Muscle of leg (tissue), 11 donors: ENCODE measurements around the gene CNNM4. TPM values are rescaled to one million over a fixed set of nuclear protein-coding genes. Genes with fewer than 3 reads are reported as not detected.

Source experiments
- DNase-seq: peaks from one replicate; pipeline ENCODE4 v3.0.0; 2013
- H3K27ac ChIP-seq: one replicate; pipeline ENCODE4 v1.5.1; 2013; ENCODE audit warnings: mild to moderate bottlenecking, low read length, control low read depth
- H3K27me3 ChIP-seq: one replicate; pipeline ENCODE4 v1.6.1; 2013; ENCODE audit warnings: low read length; ENCODE audit not compliant: control insufficient read depth, insufficient read depth
- H3K36me3 ChIP-seq: one replicate; pipeline ENCODE4 v1.6.1; 2013; ENCODE audit warnings: low read length; ENCODE audit not compliant: control insufficient read depth, insufficient read depth
- H3K4me1 ChIP-seq: one replicate; pipeline ENCODE4 v1.6.1; 2013; ENCODE audit warnings: low read length; ENCODE audit not compliant: control insufficient read depth, insufficient read depth
- H3K4me3 ChIP-seq: one replicate; pipeline ENCODE4 v1.5.1; 2013; ENCODE audit warnings: low read length, control low read depth
- H3K9me3 ChIP-seq: replicated peaks from 2 replicates; pipeline ENCODE4 v1.6.1; 2013; ENCODE audit warnings: low read depth, low read length; ENCODE audit not compliant: control insufficient read depth
- WGBS: methylation state at CpG from one replicate; pipeline ENCODE4 v1.1.5; 2013; ENCODE audit warnings: missing lambda C conversion rate; ENCODE audit not compliant: insufficient coverage; 5-methylcytosine and 5-hydroxymethylcytosine counted together
- polyA plus RNA-seq, 8 donors: library from polyadenylated mRNA; unstranded; fragments of 120-200 nt; gene quantifications; one replicate each; pipeline versions ENCODE4 v1.2.1 to v1.2.3, GENCODE V29; 2013; ENCODE audit warnings: inconsistent platforms in 1 of 8, low replicate concordance in 1 of 8; ENCODE audit not compliant: insufficient read length in 8 of 8, insufficient read depth in 1 of 8
- total RNA-seq: library from RNA; stranded (reverse); fragments of 120-200 nt; gene quantifications from one replicate; pipeline ENCODE4 v1.2.4, GENCODE V29; 2013

The CNNM4 gene
- total and polyA plus RNA-seq, 9 donors = 14.9 to 30.0 (median 24.2) TPM

DNA sequence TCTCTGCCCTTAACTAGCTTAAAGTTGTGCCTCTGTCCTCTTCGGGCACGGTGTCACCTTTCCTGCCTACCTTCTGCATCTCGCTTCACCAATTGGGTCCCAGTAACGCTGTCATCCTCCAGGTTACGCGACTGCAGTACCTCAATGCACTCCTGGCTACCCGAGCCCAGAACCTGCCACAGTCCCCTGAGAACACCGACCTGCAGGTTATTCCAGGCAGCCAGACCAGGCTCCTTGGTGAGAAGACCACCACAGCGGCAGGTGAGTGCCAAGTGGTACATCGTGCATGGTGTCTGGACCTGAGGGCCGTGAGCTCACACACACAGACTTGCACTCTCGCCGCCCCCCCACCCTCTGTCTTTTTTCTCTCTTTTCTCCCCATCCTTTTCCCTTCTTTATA is 68.2 kb downstream of the CNNM4 start:
- no peak for DNase-seq
- no peaks in the 10 kb centered on the region for H3K27me3 ChIP-seq
- no peaks in the 10 kb centered on the region for H3K9me3 ChIP-seq
- no peak overlapping the region for H3K4me3 ChIP-seq
- H3K36me3 ChIP-seq = peaks cover 80% of the 10 kb centered on the region
- H3K4me1 ChIP-seq = peaks cover 20% of the 10 kb centered on the region
- WGBS = 95% methylated on average over 9 of the region's 13 CpGs
- no peak overlapping the region for H3K27ac ChIP-seq

DNA sequence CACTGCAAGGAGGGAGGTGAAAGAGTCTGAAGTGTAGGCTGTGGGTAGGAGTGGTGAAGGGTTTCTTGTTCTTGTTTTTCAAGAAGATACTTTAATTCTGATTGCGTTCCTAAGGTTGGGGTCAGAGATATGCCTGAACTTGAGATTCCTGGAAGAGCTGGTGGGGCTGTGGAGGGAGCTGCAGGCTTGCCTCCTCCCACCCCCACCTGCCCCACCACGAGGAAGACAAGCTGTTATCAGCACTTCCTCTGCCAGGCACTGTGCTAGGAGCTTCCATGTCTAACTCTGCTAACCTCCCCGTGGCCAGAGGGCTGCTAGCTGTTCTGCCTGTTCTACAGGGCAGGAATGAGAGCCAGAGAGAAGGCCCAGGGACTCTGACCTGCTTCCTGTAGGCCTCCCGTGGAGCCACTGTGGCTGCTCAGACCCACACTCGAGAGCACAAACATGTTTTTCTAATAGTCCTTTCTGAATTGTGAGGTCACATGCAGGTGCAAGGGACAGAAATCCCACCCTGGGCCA is 69.4 kb downstream of the CNNM4 start:
- Histone ChIP-seq H3K4me3 (no peak overlapping the region), H3K27me3 (no peaks in the 10 kb centered on the region), H3K27ac (no peak overlapping the region), H3K4me1 (peaks cover 20% of the 10 kb centered on the region), H3K9me3 (no peaks in the 10 kb centered on the region), H3K36me3 (peaks cover 72% of the 10 kb centered on the region)
- 67% methylated on average over 1 of the region's 5 CpGs for WGBS
- DNase-seq = no peak

DNA sequence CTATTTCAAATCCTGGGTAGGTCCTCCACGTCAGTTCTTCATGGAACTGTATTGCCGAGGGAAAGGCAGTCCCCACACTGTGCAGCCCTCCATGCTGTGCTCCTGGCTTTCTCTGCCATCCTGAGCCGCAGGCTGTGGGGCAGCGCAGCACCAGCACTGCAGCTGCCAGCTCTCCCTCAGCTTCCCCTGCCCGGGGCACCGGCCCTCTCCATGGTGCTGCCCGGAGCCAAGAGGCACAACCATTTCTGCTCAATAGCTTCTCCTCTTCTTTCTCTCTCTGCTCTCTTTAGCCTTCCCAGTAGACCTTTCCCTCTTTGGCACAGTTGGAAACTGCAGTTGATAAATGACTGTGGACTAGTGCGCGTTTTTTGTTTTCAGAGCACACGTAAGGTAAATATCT is 71.0 kb downstream of the CNNM4 start:
- DNase-seq = no peak
- H3K4me1 ChIP-seq = peaks cover 20% of the 10 kb centered on the region
- H3K27me3 ChIP-seq = no peaks in the 10 kb centered on the region
- no peak overlapping the region for H3K4me3 ChIP-seq
- H3K27ac ChIP-seq = no peak overlapping the region
- peaks cover 59% of the 10 kb centered on the region for H3K36me3 ChIP-seq
- H3K9me3 ChIP-seq = no peaks in the 10 kb centered on the region
- WGBS = 76% methylated on average over 8 of the region's 10 CpGs

DNA sequence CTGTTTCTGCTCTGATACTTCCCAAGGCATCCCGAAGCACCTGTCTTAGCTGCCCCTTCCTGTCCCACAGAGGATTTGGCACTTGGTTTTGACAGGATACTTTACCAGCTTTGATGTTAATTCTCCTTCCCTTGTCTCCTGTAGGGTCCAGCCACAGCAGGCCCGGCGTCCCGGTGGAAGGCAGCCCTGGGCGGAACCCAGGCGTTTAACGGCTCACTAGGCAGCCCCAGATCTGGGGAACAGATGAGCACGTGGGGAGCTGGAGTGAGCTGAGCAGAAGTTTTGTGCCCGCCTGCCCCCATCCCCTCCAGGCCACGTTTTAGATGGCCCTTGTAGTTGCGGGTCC is 71.7 kb downstream of the CNNM4 start:
- H3K4me1 ChIP-seq = peaks cover 20% of the 10 kb centered on the region
- H3K27ac ChIP-seq = peak overlapping the region; percentile 29
- WGBS = 67% methylated on average over 6 of the region's 11 CpGs
- no peak overlapping the region for H3K4me3 ChIP-seq
- H3K9me3 ChIP-seq = no peaks in the 10 kb centered on the region
- peaks cover 58% of the 10 kb centered on the region for H3K36me3 ChIP-seq
- H3K27me3 ChIP-seq = no peaks in the 10 kb centered on the region
- no peak for DNase-seq

DNA sequence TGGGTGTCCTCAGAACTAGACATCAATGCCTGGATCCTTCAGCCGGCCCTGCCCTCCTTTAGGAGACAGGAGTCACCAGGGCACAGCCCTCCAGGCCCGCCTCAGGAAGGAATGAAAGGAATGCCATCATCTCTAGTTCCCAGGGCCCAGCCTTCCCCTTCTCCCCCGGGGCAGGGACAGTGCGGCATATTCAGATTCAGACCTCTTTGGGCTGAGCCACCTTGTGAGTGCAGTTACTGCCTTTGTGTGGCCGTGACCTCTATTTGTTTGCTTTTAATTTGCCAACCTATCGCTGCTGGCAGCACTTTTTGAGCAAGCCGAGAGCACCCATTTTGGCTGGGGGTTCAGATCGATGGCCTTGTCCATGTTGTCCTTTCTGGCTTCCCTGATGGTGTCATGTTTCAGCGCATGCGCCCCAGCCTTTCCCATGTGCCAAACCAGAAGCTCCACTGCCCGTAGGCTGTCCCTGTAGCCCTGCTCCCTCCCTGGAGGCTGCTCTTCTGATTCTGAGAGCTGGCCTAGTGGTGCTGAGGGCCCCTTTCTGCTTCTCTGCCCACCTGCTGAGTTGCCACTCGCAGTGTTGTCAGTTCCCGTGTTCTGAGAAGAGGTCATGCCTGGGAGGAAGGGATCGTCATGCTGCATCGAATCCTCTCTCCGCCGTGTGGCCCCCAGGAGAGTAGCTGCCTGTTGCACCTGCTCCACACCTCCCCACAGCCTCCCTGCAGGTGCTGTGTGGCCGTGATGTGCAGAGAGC is 72.2 kb downstream of the CNNM4 start:
- Histone ChIP-seq H3K9me3 (no peaks in the 10 kb centered on the region), H3K27ac (peak overlapping the region; percentile 29), H3K4me3 (no peak overlapping the region), H3K27me3 (no peaks in the 10 kb centered on the region), H3K4me1 (peaks cover 20% of the 10 kb centered on the region), H3K36me3 (peaks cover 57% of the 10 kb centered on the region)
- peak; percentile 76 for DNase-seq
- 43% methylated on average over 10 of the region's 18 CpGs for WGBS

DNA sequence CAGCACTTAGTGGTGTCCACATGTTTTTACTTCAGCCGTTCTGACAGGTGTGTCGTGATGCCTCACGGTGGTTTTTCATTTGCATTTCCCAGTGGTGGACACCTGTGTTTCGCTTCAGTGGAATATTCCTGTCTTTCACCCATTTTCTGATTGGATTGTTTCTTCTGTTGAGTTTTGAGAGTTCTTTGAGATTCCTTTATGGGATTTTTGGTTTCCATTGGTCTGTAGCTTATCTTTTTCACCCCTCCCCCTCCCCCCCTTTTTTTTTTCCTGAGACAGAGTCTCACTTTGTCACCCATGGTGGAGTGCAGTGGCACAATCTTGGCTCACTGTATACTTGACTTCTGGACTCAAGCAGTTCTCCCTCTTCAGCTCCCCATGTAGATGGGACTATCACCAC is 75.1 kb downstream of the CNNM4 start:
- no peaks in the 10 kb centered on the region for H3K27me3 ChIP-seq
- 60% methylated on average over 1 of the region's 4 CpGs for WGBS
- no peaks in the 10 kb centered on the region for H3K9me3 ChIP-seq
- H3K4me1 ChIP-seq = peaks cover 33% of the 10 kb centered on the region
- H3K36me3 ChIP-seq = peaks cover 41% of the 10 kb centered on the region
- no peak for DNase-seq
- H3K27ac ChIP-seq = no peak overlapping the region
- no peak overlapping the region for H3K4me3 ChIP-seq

DNA sequence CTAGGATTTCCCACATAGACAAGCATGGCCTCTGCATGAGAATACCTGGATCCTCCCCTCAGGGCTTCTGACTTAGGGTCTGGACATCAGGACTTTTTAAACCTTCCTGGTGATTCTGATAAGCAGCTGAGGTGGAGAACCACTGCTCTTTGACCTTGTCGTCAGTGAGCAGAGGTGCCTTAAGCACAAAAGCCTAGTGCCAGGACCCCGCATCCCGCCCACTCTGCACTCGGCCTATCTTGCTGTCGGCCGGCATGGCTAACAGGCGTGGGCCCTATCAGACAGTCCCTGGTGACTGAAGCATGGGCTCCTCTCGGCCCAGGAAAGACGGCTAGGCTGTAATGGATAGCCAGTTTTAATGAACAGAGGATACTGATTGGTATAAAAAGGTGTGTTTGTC is 76.9 kb downstream of the CNNM4 start:
- peaks cover 27% of the 10 kb centered on the region for H3K4me1 ChIP-seq
- H3K4me3 ChIP-seq = no peak overlapping the region
- no peak overlapping the region for H3K27ac ChIP-seq
- WGBS = 79% methylated on average over 9 of the region's 9 CpGs
- DNase-seq = no peak
- H3K9me3 ChIP-seq = no peaks in the 10 kb centered on the region
- peaks cover 25% of the 10 kb centered on the region for H3K36me3 ChIP-seq
- H3K27me3 ChIP-seq = no peaks in the 10 kb centered on the region

DNA sequence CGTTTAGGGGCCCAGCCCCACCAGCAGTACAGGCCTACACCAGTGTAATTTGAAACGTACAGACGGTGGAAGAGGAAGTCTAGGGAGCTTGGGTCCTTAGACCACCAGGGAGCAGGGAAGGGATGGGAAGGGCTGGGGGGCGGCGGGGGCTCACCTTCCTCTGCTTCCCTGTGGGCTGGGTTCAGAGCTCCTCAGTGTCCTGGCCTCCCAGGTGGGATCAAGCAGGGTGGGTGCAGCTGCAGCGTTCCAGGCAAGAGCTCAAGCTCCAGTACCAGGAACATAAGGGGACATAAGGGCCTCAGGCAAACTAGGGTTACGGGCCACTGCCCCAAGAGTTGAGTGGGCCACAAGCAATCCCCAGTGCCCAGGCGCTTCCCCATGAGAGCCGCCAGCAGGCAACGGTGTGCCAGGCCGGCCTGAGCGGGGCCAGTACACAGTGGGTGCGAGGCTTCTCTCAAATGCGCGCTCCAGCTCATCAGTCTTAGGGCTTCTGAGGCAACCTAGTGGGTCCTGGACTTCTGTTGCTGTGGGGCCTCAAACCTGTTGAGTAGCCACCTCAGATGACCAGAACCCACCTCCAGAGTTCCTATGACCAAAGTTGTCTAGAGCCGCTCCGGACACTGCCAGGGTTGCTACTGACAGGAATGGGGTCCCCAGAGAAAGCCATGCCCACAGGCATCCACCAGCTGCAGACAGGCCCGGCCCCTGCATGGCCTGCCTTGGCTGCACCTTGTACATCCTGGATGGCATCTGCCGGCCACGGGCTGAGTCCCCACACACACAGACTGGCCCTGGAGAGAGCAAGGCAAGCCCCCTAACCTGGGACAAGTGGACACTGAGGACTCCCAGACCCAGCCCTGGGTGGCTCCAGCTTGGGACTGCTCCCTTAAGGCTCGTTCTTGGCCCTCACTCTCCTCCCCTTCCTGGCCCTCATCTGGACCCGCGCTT is 77.9 kb downstream of the CNNM4 start:
- WGBS = 89% methylated on average over 18 of the region's 23 CpGs
- H3K27ac ChIP-seq = no peak overlapping the region
- no peaks in the 10 kb centered on the region for H3K27me3 ChIP-seq
- peaks cover 28% of the 10 kb centered on the region for H3K4me1 ChIP-seq
- H3K4me3 ChIP-seq = no peak overlapping the region
- no peak for DNase-seq
- H3K36me3 ChIP-seq = peaks cover 17% of the 10 kb centered on the region
- H3K9me3 ChIP-seq = no peaks in the 10 kb centered on the region

DNA sequence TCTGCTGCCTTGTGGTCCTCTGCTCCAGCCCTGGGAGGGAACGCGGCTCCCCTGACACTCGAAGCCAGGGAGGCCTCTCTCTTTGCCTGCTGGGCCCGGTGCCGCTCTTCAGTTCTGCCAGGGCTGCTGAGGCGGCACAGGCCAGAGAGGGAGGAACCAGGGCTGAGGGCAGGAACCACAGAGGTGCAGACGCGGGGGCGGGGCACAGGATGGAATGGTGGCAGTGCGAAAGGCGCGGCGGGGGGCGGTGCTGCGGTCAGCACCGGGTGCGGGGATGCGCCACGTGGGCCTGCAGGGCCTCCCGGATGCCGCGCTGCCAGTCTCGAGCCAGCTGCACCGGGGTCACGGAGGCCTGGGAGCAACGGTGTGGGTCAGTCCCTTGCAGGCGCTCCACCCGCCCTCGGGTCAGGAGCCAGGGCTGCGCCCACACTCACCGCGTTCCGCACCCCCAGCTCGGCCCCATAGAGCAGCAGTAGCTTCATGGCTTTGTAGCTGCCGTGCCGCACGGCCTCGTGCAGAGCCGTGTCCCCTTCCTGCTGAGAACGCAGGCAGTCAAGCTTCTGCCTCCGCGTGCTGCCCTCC is 78.7 kb downstream of the CNNM4 start:
- Histone ChIP-seq H3K4me3 (no peak overlapping the region), H3K9me3 (no peaks in the 10 kb centered on the region), H3K36me3 (peaks cover 17% of the 10 kb centered on the region), H3K27me3 (no peaks in the 10 kb centered on the region), H3K27ac (no peak overlapping the region), H3K4me1 (peaks cover 34% of the 10 kb centered on the region)
- 22% methylated on average over 41 of the region's 42 CpGs for WGBS
- DNase-seq = no peak
